ENCODE results near the gene CLSTN2.

The CLSTN2 gene

DNA sequence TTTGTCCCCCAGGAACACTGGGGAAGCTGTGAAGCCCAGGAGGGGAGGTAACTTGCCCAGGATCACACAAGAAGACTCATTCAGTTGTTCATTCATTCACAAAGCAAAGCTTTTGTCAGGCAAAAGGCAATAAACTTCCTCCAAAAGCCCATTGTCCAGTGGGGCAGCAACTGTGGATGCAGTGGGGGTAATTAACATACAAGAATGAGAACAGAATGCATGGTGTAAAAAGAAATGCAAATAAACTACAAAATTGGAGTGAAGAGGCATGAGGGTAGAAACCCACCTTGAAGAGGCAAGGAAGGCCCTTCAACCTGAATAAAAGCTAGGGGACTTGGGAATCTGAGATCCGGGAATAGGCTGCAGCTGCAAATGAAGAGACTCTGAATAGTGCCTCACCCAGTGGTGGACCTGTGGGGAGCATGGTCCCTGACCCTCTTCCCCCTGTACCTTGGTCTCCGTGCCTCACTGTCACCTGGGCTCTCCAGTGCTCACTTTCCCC is 363.6 kb downstream of the CLSTN2 start:
- H2AK5ac ChIP-seq (ENCODE audit: low read depth, low read length): no peak overlapping the region
- no peak overlapping the region for H3K18ac ChIP-seq (ENCODE audit: low read length)
- H2BK5ac ChIP-seq (ENCODE audit: low read length): no peak overlapping the region

GRCh38 chr3:140303875-140304274 is 368.9 kb downstream of the CLSTN2 start:
- Histone ChIP-seq H3K9me3 (replicated peaks in 1 of 2; ENCODE audit: control insufficient read depth in 2 of 2, insufficient read depth in 1 of 2, low read depth in 1 of 2, low read length in 2 of 2) (no peaks in the 10 kb centered on the region), H3K23ac (ENCODE audit: low read depth, low read length, poor library complexity) (no peak overlapping the region), H3K27ac (replicated peaks; ENCODE audit: low read length) (no peak overlapping the region), H3K9ac (ENCODE audit: low read depth, low read length, poor library complexity) (no peak overlapping the region), H2AK5ac (ENCODE audit: low read depth, low read length) (no peak overlapping the region), H3K14ac (ENCODE audit: low read length) (no peak overlapping the region), H4K91ac (ENCODE audit: low read depth, low read length, poor library complexity) (no peak overlapping the region), H3K4me1 (ENCODE audit: control insufficient read depth in 2 of 2, insufficient read depth in 1 of 2, low read depth in 1 of 2, low read length in 2 of 2) (no peaks in the 10 kb centered on the region), H3K79me1 (ENCODE audit: low read depth, low read length) (no peaks in the 10 kb centered on the region), H2BK120ac (ENCODE audit: low read depth, low read length) (no peak overlapping the region), H3K36me3 (replicated peaks in 1 of 2; ENCODE audit: control insufficient read depth in 2 of 2, insufficient read depth in 2 of 2, low read length in 2 of 2) (no peaks in the 10 kb centered on the region), H3K18ac (ENCODE audit: low read length) (no peak overlapping the region), H2BK12ac (ENCODE audit: low read length) (no peak overlapping the region), H3K4me3 (ENCODE audit: low read length in 2 of 2) (no peak overlapping the region), H2BK5ac (ENCODE audit: low read length) (no peak overlapping the region), H3K4me2 (ENCODE audit: insufficient read depth, low read length, poor library complexity, severe bottlenecking) (no peak overlapping the region), H3K27me3 (ENCODE audit: control insufficient read depth in 3 of 3, insufficient read depth in 3 of 3, low read depth in 1 of 3, low read length in 3 of 3) (no peaks in the 10 kb centered on the region), H2AFZ (ENCODE audit: low read length) (no peak overlapping the region), H2BK15ac (ENCODE audit: low read length) (no peak overlapping the region), H3K4ac (ENCODE audit: low read length) (no peak overlapping the region), H4K8ac (ENCODE audit: low read depth, low read length) (no peak overlapping the region)
- no CpG with 5 or more reads among the region's 2 CpGs for WGBS, 2 donors (ENCODE audit: extremely low coverage in 2 of 2, insufficient read length in 2 of 2, insufficient replicate concordance in 1 of 2)
- DNase-seq (ENCODE audit: low spot score): no peak

More for the DNA sequence above, 363.6 kb downstream of the CLSTN2 start:
- no peaks in the 10 kb centered on the region for H3K27me3 ChIP-seq (ENCODE audit: control insufficient read depth in 3 of 3, insufficient read depth in 3 of 3, low read depth in 1 of 3, low read length in 3 of 3)
- H4K8ac ChIP-seq (ENCODE audit: low read depth, low read length): no peak overlapping the region
- peak overlapping the region in 1 of 2 donors; percentile 4 for H3K4me3 ChIP-seq (ENCODE audit: low read length in 2 of 2)
- no peak overlapping the region for H3K27ac ChIP-seq (replicated peaks; ENCODE audit: low read length)
- no peak overlapping the region for H3K4me2 ChIP-seq (ENCODE audit: insufficient read depth, low read length, poor library complexity, severe bottlenecking)
- no peak overlapping the region for H3K9ac ChIP-seq (ENCODE audit: low read depth, low read length, poor library complexity)
- H3K79me1 ChIP-seq (ENCODE audit: low read depth, low read length): no peaks in the 10 kb centered on the region
- H3K23ac ChIP-seq (ENCODE audit: low read depth, low read length, poor library complexity): no peak overlapping the region
- no peak for DNase-seq (ENCODE audit: low spot score)
- H4K91ac ChIP-seq (ENCODE audit: low read depth, low read length, poor library complexity): no peak overlapping the region
- H2BK15ac ChIP-seq (ENCODE audit: low read length): no peak overlapping the region
- peaks cover 0 to 2% of the 10 kb centered on the region in 2 donors for H3K4me1 ChIP-seq (ENCODE audit: control insufficient read depth in 2 of 2, insufficient read depth in 1 of 2, low read depth in 1 of 2, low read length in 2 of 2)
- H3K9me3 ChIP-seq (replicated peaks in 1 of 2; ENCODE audit: control insufficient read depth in 2 of 2, insufficient read depth in 1 of 2, low read depth in 1 of 2, low read length in 2 of 2): no peaks in the 10 kb centered on the region
- no peaks in the 10 kb centered on the region for H3K36me3 ChIP-seq (replicated peaks in 1 of 2; ENCODE audit: control insufficient read depth in 2 of 2, insufficient read depth in 2 of 2, low read length in 2 of 2)
- no peak overlapping the region for H3K4ac ChIP-seq (ENCODE audit: low read length)
- no peak overlapping the region for H2AFZ ChIP-seq (ENCODE audit: low read length)
- no peak overlapping the region for H3K14ac ChIP-seq (ENCODE audit: low read length)
- WGBS, 2 donors (ENCODE audit: extremely low coverage in 2 of 2, insufficient read length in 2 of 2, insufficient replicate concordance in 1 of 2): no CpG with 5 or more reads among the region's 2 CpGs
- no peak overlapping the region for H2BK120ac ChIP-seq (ENCODE audit: low read depth, low read length)
- no peak overlapping the region for H2BK12ac ChIP-seq (ENCODE audit: low read length)

DNA sequence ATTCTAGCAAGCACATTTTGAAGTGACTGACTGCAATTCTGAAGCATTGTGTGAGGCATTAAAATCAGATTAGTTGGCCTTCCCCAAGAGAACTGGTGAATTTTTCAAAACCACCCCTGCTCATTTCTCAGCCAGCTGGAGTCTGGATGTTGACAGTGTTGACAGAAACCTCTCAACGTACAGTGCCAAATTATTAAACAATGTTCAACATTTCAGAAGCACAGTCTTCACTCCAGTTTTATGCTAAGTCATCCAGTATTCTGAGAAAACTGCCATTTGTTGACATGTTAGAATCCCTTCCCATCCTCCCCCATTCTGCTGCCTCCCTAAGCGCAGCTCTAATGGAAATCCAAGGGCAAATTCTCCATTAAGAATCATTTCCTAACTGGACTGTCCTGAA is 373.6 kb downstream of the CLSTN2 start:
- Histone ChIP-seq H2AFZ (ENCODE audit: low read length) (no peak overlapping the region), H3K18ac (ENCODE audit: low read length) (no peak overlapping the region), H3K9ac (ENCODE audit: low read depth, low read length, poor library complexity) (no peak overlapping the region), H3K4me2 (ENCODE audit: insufficient read depth, low read length, poor library complexity, severe bottlenecking) (no peak overlapping the region), H3K27ac (replicated peaks; ENCODE audit: low read length) (no peak overlapping the region), H3K14ac (ENCODE audit: low read length) (no peak overlapping the region), H3K79me1 (ENCODE audit: low read depth, low read length) (no peaks in the 10 kb centered on the region), H3K4ac (ENCODE audit: low read length) (no peak overlapping the region), H2BK15ac (ENCODE audit: low read length) (no peak overlapping the region), H4K8ac (ENCODE audit: low read depth, low read length) (no peak overlapping the region), H3K9me3 (replicated peaks in 1 of 2; ENCODE audit: control insufficient read depth in 2 of 2, insufficient read depth in 1 of 2, low read depth in 1 of 2, low read length in 2 of 2) (no peaks in the 10 kb centered on the region), H2BK5ac (ENCODE audit: low read length) (no peak overlapping the region), H2BK120ac (ENCODE audit: low read depth, low read length) (no peak overlapping the region), H3K27me3 (ENCODE audit: control insufficient read depth in 3 of 3, insufficient read depth in 3 of 3, low read depth in 1 of 3, low read length in 3 of 3) (no peaks in the 10 kb centered on the region), H2AK5ac (ENCODE audit: low read depth, low read length) (no peak overlapping the region), H3K4me1 (ENCODE audit: control insufficient read depth in 2 of 2, insufficient read depth in 1 of 2, low read depth in 1 of 2, low read length in 2 of 2) (no peaks in the 10 kb centered on the region), H3K36me3 (replicated peaks in 1 of 2; ENCODE audit: control insufficient read depth in 2 of 2, insufficient read depth in 2 of 2, low read length in 2 of 2) (no peaks in the 10 kb centered on the region), H2BK12ac (ENCODE audit: low read length) (no peak overlapping the region), H4K91ac (ENCODE audit: low read depth, low read length, poor library complexity) (no peak overlapping the region), H3K23ac (ENCODE audit: low read depth, low read length, poor library complexity) (no peak overlapping the region), H3K4me3 (ENCODE audit: low read length in 2 of 2) (no peak overlapping the region)
- no peak for DNase-seq (ENCODE audit: low spot score)
- WGBS, 2 donors (ENCODE audit: extremely low coverage in 2 of 2, insufficient read length in 2 of 2, insufficient replicate concordance in 1 of 2): no CpG with 5 or more reads among the region's 2 CpGs

DNA sequence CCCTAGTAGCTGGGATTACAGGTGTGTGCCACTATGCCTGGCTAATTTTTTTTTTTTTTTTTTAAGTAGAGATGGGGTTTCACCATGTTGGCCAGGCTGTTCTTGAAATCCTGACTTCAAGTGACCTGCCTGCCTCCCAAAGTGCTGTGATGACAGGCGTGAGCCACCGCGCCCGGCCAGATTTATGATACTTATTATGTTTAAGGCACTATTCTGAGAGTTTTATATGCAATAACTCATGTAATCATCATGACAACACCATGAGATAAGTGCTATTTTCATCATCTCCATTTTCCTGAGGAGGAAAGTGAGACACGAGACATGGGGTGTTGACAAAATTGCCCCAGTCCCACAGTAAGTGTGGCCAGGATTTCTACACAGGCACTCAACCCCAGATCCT is 376.4 kb downstream of the CLSTN2 start:
- Histone ChIP-seq H2BK15ac (ENCODE audit: low read length) (no peak overlapping the region), H3K18ac (ENCODE audit: low read length) (no peak overlapping the region), H3K4me3 (ENCODE audit: low read length in 2 of 2) (no peak overlapping the region), H3K27ac (replicated peaks; ENCODE audit: low read length) (no peak overlapping the region), H3K23ac (ENCODE audit: low read depth, low read length, poor library complexity) (no peak overlapping the region), H2BK5ac (ENCODE audit: low read length) (no peak overlapping the region), H3K4me2 (ENCODE audit: insufficient read depth, low read length, poor library complexity, severe bottlenecking) (no peak overlapping the region), H2AFZ (ENCODE audit: low read length) (no peak overlapping the region), H3K4me1 (ENCODE audit: control insufficient read depth in 2 of 2, insufficient read depth in 1 of 2, low read depth in 1 of 2, low read length in 2 of 2) (no peaks in the 10 kb centered on the region), H3K27me3 (ENCODE audit: control insufficient read depth in 3 of 3, insufficient read depth in 3 of 3, low read depth in 1 of 3, low read length in 3 of 3) (peaks cover 0 to 4% (median 0%) of the 10 kb centered on the region in 3 experiments), H3K9ac (ENCODE audit: low read depth, low read length, poor library complexity) (no peak overlapping the region), H4K91ac (ENCODE audit: low read depth, low read length, poor library complexity) (no peak overlapping the region), H2BK12ac (ENCODE audit: low read length) (no peak overlapping the region), H3K14ac (ENCODE audit: low read length) (no peak overlapping the region), H4K8ac (ENCODE audit: low read depth, low read length) (no peak overlapping the region), H2AK5ac (ENCODE audit: low read depth, low read length) (no peak overlapping the region), H2BK120ac (ENCODE audit: low read depth, low read length) (no peak overlapping the region), H3K9me3 (replicated peaks in 1 of 2; ENCODE audit: control insufficient read depth in 2 of 2, insufficient read depth in 1 of 2, low read depth in 1 of 2, low read length in 2 of 2) (no peaks in the 10 kb centered on the region), H3K4ac (ENCODE audit: low read length) (no peak overlapping the region), H3K36me3 (replicated peaks in 1 of 2; ENCODE audit: control insufficient read depth in 2 of 2, insufficient read depth in 2 of 2, low read length in 2 of 2) (no peaks in the 10 kb centered on the region), H3K79me1 (ENCODE audit: low read depth, low read length) (no peaks in the 10 kb centered on the region)
- DNase-seq (ENCODE audit: low spot score): no peak
- no CpG with 5 or more reads among the region's 5 CpGs for WGBS, 2 donors (ENCODE audit: extremely low coverage in 2 of 2, insufficient read length in 2 of 2, insufficient replicate concordance in 1 of 2)

Measured in neuronal stem cell (in vitro differentiated cells).